GM23338 (cell line): Measurements from ENCODE around the gene MTHFS. TPM values are rescaled to one million over a fixed set of nuclear protein-coding genes. Genes with fewer than 3 reads are reported as not detected.
A peak's percentile ranks its signal among the peaks of the same experiment; 100 is the strongest.

Experiments
- ATAC-seq: fragments of 200-7000 bp; cut with Tn5 transposase; 3 replicates; pipeline ENCODE4 v1.9.1; 2020
- DNase-seq: peaks from one replicate; pipeline ENCODE4 v3.0.0-alpha.2; 2015; ENCODE audit warnings: low spot score
- H2AFZ ChIP-seq: fragments of 200-600 bp; sonication (generic); 2 replicates; pipeline ENCODE4 v1.8.0; 2016; ENCODE audit warnings: antibody characterized with exemption, mild to moderate bottlenecking, moderate library complexity
- H3F3A ChIP-seq: fragments of 200-600 bp; sonication (generic); replicated peaks from 2 replicates; pipeline ENCODE4 v1.8.0; 2017; ENCODE audit warnings: antibody characterized with exemption, mixed run types, low read depth
- H3K27ac ChIP-seq: fragments of 200-600 bp; sonication (generic); 2 replicates; pipeline ENCODE4 v1.6.1; 2016; ENCODE audit warnings: low read depth
- H3K27me3 ChIP-seq: fragments of 200-600 bp; sonication (generic); 2 replicates; pipeline ENCODE4 v1.8.0; 2016; ENCODE audit warnings: mild to moderate bottlenecking, mixed run types, moderate library complexity; ENCODE audit not compliant: insufficient read depth
- H3K36me3 ChIP-seq: fragments of 200-600 bp; sonication (generic); 2 replicates; pipeline ENCODE4 v1.8.0; 2016; ENCODE audit warnings: mild to moderate bottlenecking; ENCODE audit not compliant: insufficient read depth
- H3K4me1 ChIP-seq: fragments of 200-600 bp; sonication (generic); 2 replicates; pipeline ENCODE4 v1.8.0; 2016; ENCODE audit warnings: mild to moderate bottlenecking, moderate library complexity; ENCODE audit not compliant: insufficient read depth
- H3K4me2 ChIP-seq: fragments of 200-600 bp; sonication (generic); 2 replicates; pipeline ENCODE4 v1.7.1; 2017; ENCODE audit warnings: mixed run types
- H3K4me3 ChIP-seq: fragments of 200-600 bp; sonication (generic); 2 replicates; pipeline ENCODE4 v1.6.1; 2016; ENCODE audit warnings: mixed run types
- H3K79me2 ChIP-seq: fragments of 200-600 bp; sonication (generic); replicated peaks from 2 replicates; pipeline ENCODE4 v1.8.0; 2017; ENCODE audit warnings: mild to moderate bottlenecking; ENCODE audit not compliant: insufficient read depth
- H3K9me2 ChIP-seq: fragments of 200-600 bp; sonication (generic); 2 replicates; pipeline ENCODE4 v1.8.0; 2017; ENCODE audit not compliant: insufficient read depth
- H4K20me1 ChIP-seq: fragments of 200-600 bp; sonication (generic); replicated peaks from 2 replicates; pipeline ENCODE4 v1.8.0; 2017; ENCODE audit warnings: mild to moderate bottlenecking; ENCODE audit not compliant: insufficient read depth
- H3K27ac Mint-ChIP-seq: 2 replicates; pipeline ENCODE4 v1.8.0; 2020; ENCODE audit warnings: inconsistent platforms, mild to moderate bottlenecking, moderate library complexity, mixed read lengths
- H3K27me3 Mint-ChIP-seq: 3 replicates; pipeline ENCODE4 v1.8.0; 2022; ENCODE audit warnings: low read depth, mild to moderate bottlenecking, moderate library complexity, mixed read lengths, inconsistent platforms; ENCODE audit not compliant: insufficient read depth, poor library complexity
- H3K36me3 Mint-ChIP-seq: 3 replicates; pipeline ENCODE4 v1.8.0; 2021; ENCODE audit warnings: low read depth, mild to moderate bottlenecking, inconsistent platforms, moderate library complexity, mixed read lengths
- H3K4me1 Mint-ChIP-seq: 3 replicates; pipeline ENCODE4 v1.8.0; 2020; ENCODE audit warnings: mild to moderate bottlenecking, inconsistent platforms, mixed read lengths
- H3K4me3 Mint-ChIP-seq: 3 replicates; pipeline ENCODE4 v1.8.0; 2021; ENCODE audit warnings: moderate library complexity, mild to moderate bottlenecking, inconsistent platforms, mixed read lengths
- H3K9me3 Mint-ChIP-seq: 3 replicates; pipeline ENCODE4 v1.8.0; 2020; ENCODE audit warnings: moderate library complexity, mild to moderate bottlenecking, inconsistent platforms, mixed read lengths
- EZH2 ChIP-seq: fragments of 200-600 bp; sonication (generic); IDR thresholded peaks from one replicate; pipeline ENCODE4 v1.8.0; 2017; ENCODE audit warnings: antibody characterized with exemption, mild to moderate bottlenecking, low read depth; ENCODE audit not compliant: unreplicated experiment
- EZH2phosphoT487 ChIP-seq: fragments of 200-600 bp; sonication (generic); IDR thresholded peaks from one replicate; pipeline ENCODE4 v1.8.1; 2018; ENCODE audit warnings: antibody characterized with exemption; ENCODE audit not compliant: unreplicated experiment
- JUNB ChIP-seq: IDR thresholded peaks from one replicate; pipeline ENCODE4 v1.6.1; 2016; ENCODE audit warnings: antibody characterized with exemption; ENCODE audit not compliant: unreplicated experiment
- NANOG ChIP-seq: IDR thresholded peaks from 2 replicates; pipeline ENCODE4 v1.6.1; 2016; ENCODE audit warnings: antibody characterized with exemption, borderline replicate concordance
- STAT1 ChIP-seq: IDR thresholded peaks from one replicate; pipeline ENCODE4 v1.6.1; 2016; ENCODE audit warnings: antibody characterized with exemption; ENCODE audit not compliant: unreplicated experiment
- ZNF114 ChIP-seq: fragments of 250-450 bp; sonication (Bioruptor Pico); IDR thresholded peaks from 2 replicates; pipeline ENCODE4 v1.5.0; 2020; ENCODE audit warnings: mild to moderate bottlenecking, moderate library complexity
- ZNF331 ChIP-seq: fragments of 250-450 bp; sonication (Bioruptor Pico); IDR thresholded peaks from 2 replicates; pipeline ENCODE4 v1.5.0; 2020; ENCODE audit warnings: low read depth, mild to moderate bottlenecking, moderate library complexity
- ZNF462 ChIP-seq: fragments of 250-450 bp; sonication (Bioruptor Pico); IDR thresholded peaks from 2 replicates; pipeline ENCODE4 v1.5.0; 2020; ENCODE audit warnings: mild to moderate bottlenecking, moderate library complexity
- polyA plus RNA-seq: library from polyadenylated mRNA; unstranded; fragments of >200 nt; fragmentation: Nextera tagmentation; extraction: Ambion mirVana; gene quantifications from 2 replicates; pipeline ENCODE4 v1.2.1, GENCODE V29; 2016
- total RNA-seq: library from RNA; depleted of rRNA; stranded (reverse); fragments of >200 nt; shearing (Covaris generic); gene quantifications from 2 replicates; pipeline ENCODE4 v1.2.3, GENCODE V29; 2014
- TF ChIP-seq, protein P1 (sequence below): IDR thresholded peaks from 2 replicates; pipeline ENCODE4 v1.6.1; 2016; ENCODE audit warnings: antibody characterized with exemption

Gene MTHFS
- total and polyA plus RNA-seq, 2 experiments from 2014 or later = 33.2 to 62.0 TPM

GRCh38 chr15:79924379-79924778, 27.6 kb upstream of the MTHFS start:
- Histone ChIP-seq H3F3A (peaks cover 4% of the 10 kb centered on the region; the same call in 1 of the 2 replicates), H3K9me2 (no peaks in the 10 kb centered on the region; the same call in 1 of the 2 replicates), H3K36me3 (peaks cover 16% of the 10 kb centered on the region), H2AFZ (peak overlapping the region; percentile 75), H3K4me3 (peak overlapping the region; percentile 98), H3K4me1 (peaks cover 7% of the 10 kb centered on the region; the same call in 1 of the 2 replicates), H3K79me2 (peaks cover 34% of the 10 kb centered on the region), H3K4me2 (peak overlapping the region; percentile 64), H3K27ac (peak overlapping the region; percentile 95), H4K20me1 (no peaks in the 10 kb centered on the region; the same call in 1 of the 2 replicates), H3K27me3 (no peaks in the 10 kb centered on the region)
- no peak overlapping the region; the same call in 1 of the 2 replicates for H3K27ac Mint-ChIP-seq
- TF ChIP-seq STAT1 (no peak), EZH2phosphoT487 (no peak), ZNF331 (CRISPR knock-in tag) (no peak), NANOG (no peak), ZNF114 (CRISPR knock-in tag) (no peak), JUNB (no peak), ZNF462 (no peak), EZH2 (no peak)
- TF ChIP-seq, protein P1, sequence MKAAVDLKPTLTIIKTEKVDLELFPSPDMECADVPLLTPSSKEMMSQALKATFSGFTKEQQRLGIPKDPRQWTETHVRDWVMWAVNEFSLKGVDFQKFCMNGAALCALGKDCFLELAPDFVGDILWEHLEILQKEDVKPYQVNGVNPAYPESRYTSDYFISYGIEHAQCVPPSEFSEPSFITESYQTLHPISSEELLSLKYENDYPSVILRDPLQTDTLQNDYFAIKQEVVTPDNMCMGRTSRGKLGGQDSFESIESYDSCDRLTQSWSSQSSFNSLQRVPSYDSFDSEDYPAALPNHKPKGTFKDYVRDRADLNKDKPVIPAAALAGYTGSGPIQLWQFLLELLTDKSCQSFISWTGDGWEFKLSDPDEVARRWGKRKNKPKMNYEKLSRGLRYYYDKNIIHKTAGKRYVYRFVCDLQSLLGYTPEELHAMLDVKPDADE = no peak
- H3K4me1 Mint-ChIP-seq = peaks cover 2% of the 10 kb centered on the region; the same call in 1 of the 3 replicates
- no peak for ATAC-seq
- DNase-seq = no peak
- peaks cover 44% of the 10 kb centered on the region for H3K9me3 Mint-ChIP-seq
- H3K27me3 Mint-ChIP-seq = peaks cover 24% of the 10 kb centered on the region
- H3K4me3 Mint-ChIP-seq = peak overlapping the region; percentile 94
- H3K36me3 Mint-ChIP-seq = peaks cover 45% of the 10 kb centered on the region
